Omental fat pad (tissue), 4 donors: ENCODE data around the gene CPNE8. TPM values are rescaled to one million over a fixed set of nuclear protein-coding genes. Genes with fewer than 3 reads are reported as not detected.

ENCODE experiments used
- ATAC-seq: fragments of 150-250 bp; one replicate; pipeline ENCODE4 v1.9.1; 2016; ENCODE audit warnings: mild to moderate bottlenecking, moderate library complexity; ENCODE audit not compliant: low FRiP score
- DNase-seq: peaks from one replicate; pipeline ENCODE4 v3.0.0-alpha.2; 2019; ENCODE audit warnings: low spot score
- total RNA-seq, 4 donors: library from RNA; depleted of rRNA; stranded (reverse); fragments of >200 nt; gene quantifications; one replicate each; pipeline ENCODE4 v1.1.0, GENCODE V29; 2016
- TF ChIP-seq, protein P1 (sequence below), 3 donors: fragments of 450-650 bp; IDR thresholded peaks; one replicate each; pipeline ENCODE4 v1.5.1; 2016 to 2017; ENCODE audit warnings: antibody characterized with exemption in 3 of 3, mild to moderate bottlenecking in 3 of 3, moderate library complexity in 2 of 3

The CPNE8 gene
- total RNA-seq, 4 donors from 2014 or later, result 16.3 to 42.8 (median 27.3) TPM

GRCh38 chr12:38875586-38876228, 29.7 kb downstream of the CPNE8 start:
- ATAC-seq, result no peak
- TF ChIP-seq, protein P1, sequence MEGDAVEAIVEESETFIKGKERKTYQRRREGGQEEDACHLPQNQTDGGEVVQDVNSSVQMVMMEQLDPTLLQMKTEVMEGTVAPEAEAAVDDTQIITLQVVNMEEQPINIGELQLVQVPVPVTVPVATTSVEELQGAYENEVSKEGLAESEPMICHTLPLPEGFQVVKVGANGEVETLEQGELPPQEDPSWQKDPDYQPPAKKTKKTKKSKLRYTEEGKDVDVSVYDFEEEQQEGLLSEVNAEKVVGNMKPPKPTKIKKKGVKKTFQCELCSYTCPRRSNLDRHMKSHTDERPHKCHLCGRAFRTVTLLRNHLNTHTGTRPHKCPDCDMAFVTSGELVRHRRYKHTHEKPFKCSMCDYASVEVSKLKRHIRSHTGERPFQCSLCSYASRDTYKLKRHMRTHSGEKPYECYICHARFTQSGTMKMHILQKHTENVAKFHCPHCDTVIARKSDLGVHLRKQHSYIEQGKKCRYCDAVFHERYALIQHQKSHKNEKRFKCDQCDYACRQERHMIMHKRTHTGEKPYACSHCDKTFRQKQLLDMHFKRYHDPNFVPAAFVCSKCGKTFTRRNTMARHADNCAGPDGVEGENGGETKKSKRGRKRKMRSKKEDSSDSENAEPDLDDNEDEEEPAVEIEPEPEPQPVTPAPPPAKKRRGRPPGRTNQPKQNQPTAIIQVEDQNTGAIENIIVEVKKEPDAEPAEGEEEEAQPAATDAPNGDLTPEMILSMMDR (IDR thresholded peaks at IDR 0.05), result no peak
- DNase-seq, result no peak

DNA sequence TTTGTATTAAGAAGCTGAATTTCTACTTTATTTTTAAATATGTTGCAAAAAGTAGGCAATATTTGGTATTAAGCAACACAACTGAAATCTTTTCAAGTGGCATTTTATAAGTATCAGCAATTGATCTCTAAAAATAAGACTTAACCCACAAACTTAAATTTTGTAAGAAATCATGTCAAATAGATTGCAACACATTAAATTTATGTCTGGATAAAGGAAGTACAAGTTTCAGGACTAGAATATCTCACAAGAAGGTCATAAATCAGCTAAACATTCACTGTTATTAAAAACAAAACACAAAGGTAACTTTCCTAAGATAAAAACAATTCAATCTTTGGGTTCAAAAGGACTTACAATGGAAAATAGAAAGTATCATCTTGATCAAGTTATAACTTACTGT, 32.8 kb downstream of the CPNE8 start:
- no peak for ATAC-seq
- DNase-seq, result no peak
- TF ChIP-seq, protein P1 (IDR thresholded peaks at IDR 0.05), result no peak

DNA sequence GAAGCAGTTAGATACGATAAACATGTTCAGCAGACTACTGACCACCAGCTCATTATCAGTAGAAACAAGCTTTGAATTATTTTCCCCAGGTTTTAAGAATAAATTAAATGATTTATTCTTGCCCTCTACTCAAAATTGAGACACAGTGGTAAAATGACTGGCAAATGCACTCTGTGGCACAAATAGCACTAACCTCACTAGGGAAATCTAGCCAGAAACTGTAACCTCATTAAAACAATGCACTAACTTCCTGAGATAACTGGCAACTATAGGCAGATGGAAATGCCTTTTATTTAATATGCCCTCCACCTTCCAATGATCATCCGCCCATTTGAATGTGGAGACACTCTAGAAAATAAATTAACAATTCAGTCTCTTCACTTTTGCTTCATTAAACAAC, 33.2 kb downstream of the CPNE8 start:
- ATAC-seq, result no peak
- no peak for DNase-seq
- TF ChIP-seq, protein P1 (IDR thresholded peaks at IDR 0.05), result no peak

DNA sequence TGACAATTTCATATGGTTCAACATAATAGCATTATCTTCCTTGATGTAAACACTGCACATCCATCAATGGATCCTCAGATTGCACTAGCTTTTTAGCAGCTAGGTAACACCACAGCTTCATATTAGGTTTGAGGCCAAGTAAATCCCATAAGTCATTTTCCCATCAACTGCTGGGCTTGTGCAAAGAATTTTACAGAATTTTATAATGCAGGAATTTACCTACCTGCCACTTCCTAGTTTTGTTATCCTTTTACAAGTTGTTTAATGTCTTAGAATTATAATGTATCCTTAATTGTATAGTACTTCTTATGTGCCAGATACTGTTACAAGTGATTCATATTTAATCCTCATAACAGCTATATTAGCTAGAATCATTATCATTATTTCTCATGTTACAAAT, 36.4 kb downstream of the CPNE8 start:
- ATAC-seq (no peak), DNase-seq (no peak)
- TF ChIP-seq, protein P1 (IDR thresholded peaks at IDR 0.05), result no peak

- TF ChIP-seq, protein P1 (IDR thresholded peaks at IDR 0.05), result no peak
- ATAC-seq (no peak), DNase-seq (no peak)
Measured at GRCh38 chr12:38850461-38850860, 54.9 kb downstream of the CPNE8 start.

- no peak for ATAC-seq
- DNase-seq, result no peak
- TF ChIP-seq, protein P1 (IDR thresholded peaks at IDR 0.05), result no peak
Measured at GRCh38 chr12:38847247-38847646, 58.1 kb downstream of the CPNE8 start.

GRCh38 chr12:38844267-38844666, 61.1 kb downstream of the CPNE8 start:
- DNase-seq, result no peak
- ATAC-seq, result no peak
- TF ChIP-seq, protein P1 (IDR thresholded peaks at IDR 0.05), result no peak
